Measurements from ENCODE around the gene EME2.
"Not testable (repeated sequence)": the region's sequence is repeated elsewhere in the genome, so short reads cannot be mapped to it uniquely, and the experiment has no call there.

The EME2 gene, protein sequence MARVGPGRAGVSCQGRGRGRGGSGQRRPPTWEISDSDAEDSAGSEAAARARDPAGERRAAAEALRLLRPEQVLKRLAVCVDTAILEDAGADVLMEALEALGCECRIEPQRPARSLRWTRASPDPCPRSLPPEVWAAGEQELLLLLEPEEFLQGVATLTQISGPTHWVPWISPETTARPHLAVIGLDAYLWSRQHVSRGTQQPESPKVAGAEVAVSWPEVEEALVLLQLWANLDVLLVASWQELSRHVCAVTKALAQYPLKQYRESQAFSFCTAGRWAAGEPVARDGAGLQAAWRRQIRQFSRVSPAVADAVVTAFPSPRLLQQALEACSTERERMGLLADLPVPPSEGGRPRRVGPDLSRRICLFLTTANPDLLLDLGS

DNA sequence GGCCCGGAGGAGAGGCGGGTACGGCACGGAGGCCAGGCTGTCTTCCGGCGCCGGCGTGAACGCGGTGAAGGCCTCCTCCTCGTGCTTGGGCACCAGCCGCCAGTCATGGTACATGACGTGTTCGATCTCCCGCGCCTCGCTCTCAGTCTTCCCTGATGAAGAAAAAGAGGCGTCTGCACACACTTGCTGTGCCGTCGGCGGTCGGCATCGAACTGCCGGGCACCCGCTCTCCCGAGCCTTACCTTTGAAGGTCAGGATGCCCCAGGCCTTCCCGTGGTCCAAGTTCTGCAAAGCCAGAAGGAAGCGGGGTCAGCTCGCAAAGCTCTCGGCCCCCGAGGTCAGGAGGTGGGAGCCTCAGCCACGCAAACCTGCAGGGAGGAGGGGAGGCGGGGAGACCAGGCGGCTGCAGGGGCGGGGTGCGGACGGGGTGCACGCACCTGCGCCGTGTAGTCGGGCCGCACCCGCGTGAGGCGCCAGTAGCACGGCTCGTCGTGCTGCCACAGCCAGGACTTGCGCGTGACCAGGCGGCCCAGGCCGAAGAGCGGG lies at the start of gene EME2:
Gene EME2 (plus strand): TSS at position 449 of the 546 bp plus-strand sequence. CDS start 418 bp downstream, outside the sequence.
- DNase-seq, result no peak

DNA sequence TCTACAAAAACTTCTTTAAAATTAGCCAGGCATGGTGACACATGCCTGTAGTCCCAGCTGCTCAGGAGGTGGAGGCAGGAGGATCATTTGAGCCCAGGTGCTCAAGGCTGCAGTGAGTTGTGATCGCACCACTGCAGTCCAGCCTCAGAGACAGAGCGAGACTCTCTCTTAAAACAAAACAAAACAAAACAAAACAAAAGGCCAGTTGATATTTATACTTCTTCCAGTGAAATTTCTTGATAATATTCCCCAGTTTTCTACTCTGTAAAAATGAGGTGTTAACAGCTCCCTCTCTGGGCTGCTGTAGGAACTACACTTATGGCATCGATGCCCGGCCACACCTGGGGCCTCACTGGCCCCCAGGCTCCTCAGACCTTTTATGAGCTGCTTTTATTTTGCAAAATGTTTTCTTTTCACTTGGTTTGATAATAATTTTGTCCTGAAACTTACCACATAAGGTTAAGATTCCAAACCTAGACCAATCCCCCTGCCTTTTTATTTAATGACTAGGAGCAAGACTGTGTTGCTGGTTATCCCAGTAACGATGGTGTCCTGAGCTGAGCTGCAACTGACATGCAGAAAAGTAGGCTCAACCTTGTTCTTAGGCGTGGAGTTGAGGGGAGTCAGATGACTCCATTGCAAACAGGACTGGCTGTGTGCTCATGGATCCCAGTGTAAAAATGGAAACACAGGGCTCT lies 49.0 kb upstream of the EME2 start:
- no peak for DNase-seq

- DNase-seq, result no peak
Measured at GRCh38 chr16:1724491-1724890, 48.1 kb upstream of the EME2 start.

DNA sequence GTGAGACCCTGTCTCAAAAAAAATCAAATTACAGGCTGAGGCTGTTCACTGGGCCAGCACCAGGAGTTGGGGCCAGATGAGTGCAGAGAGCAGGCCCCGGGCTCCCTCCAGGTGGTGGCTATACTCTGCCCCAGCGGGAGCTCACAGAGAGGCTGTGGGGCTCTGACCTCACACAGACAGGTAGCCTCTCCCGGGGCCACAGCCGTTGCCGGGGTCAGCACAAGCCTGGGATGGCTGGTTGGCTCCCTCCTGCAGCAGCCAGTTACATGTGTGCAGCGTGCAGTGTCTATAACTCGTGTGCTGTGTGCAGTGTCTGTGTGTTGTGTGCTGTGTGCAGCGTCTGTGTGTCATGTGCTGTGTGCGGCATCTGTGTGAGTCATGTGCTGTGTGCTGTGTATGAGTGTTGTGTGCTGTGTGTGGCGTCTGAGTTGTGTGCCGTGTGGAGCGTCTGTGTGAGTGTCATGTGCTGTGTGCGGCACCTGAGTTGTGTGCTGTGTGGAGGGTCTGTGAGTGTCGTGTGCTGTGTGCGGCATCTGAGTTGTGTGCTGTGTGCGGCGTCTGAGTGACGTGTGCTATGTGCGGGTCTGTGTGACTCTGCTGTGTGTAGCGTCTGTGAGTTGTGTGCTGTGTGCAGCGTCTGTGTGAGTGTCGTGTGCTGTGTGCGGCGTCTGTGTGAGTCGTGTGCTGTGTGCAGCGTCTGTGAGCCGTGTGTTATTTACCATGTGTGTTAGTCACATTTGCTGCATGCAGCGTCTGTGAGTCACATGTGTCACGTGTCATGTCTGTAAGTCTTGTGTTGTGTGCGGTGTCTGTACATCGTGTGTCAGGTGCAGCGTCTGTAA lies 45.7 kb upstream of the EME2 start:
- no peak for DNase-seq

DNA sequence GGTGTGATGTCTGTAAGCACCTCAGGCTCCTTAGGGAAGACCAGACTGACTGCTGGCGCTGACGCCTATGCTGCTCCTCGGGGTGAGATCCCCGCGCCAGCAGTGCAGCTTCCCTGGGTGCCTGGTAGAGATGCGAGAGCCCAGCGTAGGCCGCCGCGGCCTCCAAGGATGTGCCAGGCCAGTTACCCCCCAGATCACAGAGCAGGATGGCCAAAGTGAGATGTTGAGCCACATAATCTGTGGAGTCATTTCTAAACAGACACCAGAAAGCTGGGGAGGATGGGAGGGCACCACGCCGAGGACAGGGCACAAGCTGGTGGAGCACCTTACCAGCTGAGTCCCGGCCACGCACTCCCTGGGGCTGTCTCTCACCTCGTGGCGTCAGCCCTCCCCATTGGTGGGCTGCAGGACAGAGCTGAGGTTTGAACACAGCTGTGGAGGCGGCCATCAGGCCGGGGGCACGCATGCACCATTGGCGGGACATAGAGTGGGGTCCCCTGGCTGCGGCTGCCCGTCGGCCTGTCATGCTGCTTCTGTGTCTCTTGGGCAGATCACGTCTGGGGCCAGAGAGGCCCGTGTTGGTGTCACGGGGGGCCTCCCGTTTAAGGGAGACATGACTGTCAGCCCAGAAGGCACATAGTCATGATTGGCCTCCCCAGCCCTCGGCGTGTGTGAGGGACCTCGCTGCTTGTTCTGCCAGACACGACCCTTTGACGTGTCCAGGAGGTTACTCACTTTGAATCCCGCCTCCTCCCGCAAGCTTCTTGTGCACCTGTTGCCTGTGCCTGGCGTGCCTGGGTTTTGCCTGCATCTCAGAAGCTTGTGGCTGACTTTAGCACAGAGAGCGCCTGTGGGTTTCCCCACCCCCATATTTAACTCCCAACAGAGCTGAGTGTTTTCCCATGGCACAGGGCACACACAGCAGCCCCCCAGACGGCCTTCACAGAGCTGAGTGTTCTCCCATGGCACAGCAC lies 44.7 kb upstream of the EME2 start:
- no peak for DNase-seq

DNA sequence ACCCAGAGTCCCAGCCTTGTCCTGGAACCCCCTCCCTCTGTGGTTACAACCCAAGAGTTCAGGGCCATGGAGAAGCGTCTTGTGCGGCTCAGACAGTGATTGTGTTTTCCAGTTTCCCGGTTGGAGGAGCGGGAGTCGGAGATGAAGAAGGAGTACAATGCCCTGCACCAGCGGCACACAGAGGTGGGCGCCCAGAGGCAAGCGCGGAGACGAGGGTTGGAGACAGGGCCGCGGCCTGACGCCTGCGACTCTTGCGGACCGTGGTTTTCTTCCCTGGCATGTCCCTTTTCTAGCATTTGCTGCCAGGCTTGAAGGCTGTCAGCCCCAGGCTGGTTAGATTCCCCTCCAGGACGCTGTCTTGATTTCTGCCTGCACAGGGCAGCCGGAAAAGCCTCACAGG lies 43.6 kb upstream of the EME2 start:
- no peak for DNase-seq

- no peak for DNase-seq
Measured at GRCh38 chr16:1729445-1729844, 43.2 kb upstream of the EME2 start.

- no peak for DNase-seq
Measured at GRCh38 chr16:1731073-1731472, 41.5 kb upstream of the EME2 start.

DNA sequence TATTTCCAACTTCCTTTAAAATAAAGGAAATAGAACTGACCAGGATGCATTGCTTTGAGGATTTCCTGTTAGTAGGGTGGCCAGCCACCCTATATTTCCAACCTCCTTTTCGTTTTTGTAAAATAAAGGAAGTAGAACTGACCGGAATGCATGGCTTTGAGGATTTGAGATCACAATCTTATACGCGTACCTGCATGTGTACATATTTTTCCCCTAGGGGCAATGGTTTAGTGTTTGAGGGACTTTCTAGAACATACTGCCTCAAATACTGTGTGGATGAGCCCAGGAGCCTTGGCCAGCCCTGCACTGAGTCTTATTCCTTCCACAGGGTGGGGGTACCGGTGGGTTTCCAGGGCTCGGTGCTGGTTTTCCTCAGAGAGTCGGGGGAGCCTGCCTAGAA lies 41.0 kb upstream of the EME2 start:
- no peak for DNase-seq

DNA sequence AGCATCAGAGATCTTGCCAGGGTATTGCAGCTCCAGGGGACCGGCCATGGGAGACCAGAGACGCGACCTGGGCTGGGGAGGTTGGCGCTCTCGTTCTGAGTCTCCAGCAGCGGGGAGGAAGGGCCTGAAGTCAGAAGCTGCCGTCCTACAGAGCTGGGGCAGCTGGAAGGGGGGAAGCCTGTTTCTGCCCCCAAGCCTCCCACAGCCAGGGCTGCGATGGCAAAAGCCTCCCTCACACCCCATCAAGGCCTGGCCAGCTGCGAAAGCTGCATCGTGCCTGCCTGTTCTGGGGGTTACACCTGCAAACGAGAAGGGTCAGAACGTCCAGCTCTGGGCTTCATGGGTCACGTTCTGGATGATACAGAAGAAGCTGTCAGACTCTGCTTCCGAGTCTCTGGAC lies 40.5 kb upstream of the EME2 start:
- no peak for DNase-seq

DNA sequence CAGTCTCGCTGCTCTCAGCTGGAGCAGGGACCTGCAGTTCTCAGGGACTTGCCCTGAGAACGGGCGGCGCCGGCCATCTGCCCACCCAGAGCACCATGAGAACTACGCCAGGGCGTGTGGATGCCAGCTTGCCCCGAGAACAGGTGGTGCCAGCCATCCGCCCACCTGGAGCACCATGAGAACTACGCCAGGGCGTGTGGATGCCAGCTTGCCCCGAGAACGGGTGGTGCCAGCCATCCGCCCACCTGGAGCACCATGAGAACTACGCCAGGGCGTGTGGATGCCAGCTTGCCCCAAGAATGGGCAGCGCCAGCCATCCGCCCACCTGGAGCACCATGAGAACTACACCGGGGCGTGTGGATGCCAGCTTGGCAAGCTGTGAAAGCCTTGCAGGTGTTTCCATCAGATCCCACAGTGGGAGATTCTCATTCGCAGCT lies 40.0 kb upstream of the EME2 start:
- DNase-seq, result not testable (repeated sequence)

GRCh38 chr16:1734123-1734522 lies 38.5 kb upstream of the EME2 start:
- no peak for DNase-seq

- DNase-seq, result no peak
Measured at GRCh38 chr16:1734816-1735215, 37.8 kb upstream of the EME2 start.

- DNase-seq, result no peak
Measured at GRCh38 chr16:1740234-1740633, 32.4 kb upstream of the EME2 start.

- DNase-seq, result no peak
Measured at GRCh38 chr16:1740781-1741490, 31.7 kb upstream of the EME2 start.

- DNase-seq, result no peak
Measured at GRCh38 chr16:1741553-1742165, 31.0 kb upstream of the EME2 start.

GRCh38 chr16:1743376-1744337 lies 29.0 kb upstream of the EME2 start:
- DNase-seq, result no peak

DNA sequence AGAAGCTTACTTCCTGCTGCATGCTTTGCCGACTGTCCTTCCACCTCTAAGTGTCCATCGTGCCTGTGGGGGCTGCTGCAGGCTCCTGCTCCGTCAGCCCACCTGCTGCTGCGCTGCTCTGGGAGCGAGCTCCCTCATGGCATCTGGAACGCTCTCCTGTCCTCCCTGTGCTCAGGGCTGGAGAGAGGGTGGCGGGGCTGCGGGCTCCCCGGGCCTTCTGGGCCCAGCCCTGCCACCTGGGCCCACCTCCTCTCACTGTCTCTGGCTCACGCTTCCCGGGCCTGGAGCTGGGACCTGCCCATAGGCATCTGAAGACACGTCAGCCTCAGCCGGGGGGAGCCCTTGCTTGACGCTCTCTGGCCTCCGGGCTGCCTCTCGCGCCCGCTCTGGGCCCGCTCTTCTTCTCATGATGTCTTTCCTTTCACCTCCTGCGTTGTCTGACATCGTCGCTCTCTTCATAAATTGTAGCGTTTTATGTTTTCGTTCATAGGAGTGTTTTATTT lies 28.2 kb upstream of the EME2 start:
- no peak for DNase-seq

GRCh38 chr16:1745181-1745899 lies 27.3 kb upstream of the EME2 start:
- no peak for DNase-seq

Data from NCI-H2081 treated with DMSO at 0.1 percent for 48 hours (cell line).